Gastroesophageal sphincter (tissue), 4 donors: ENCODE data around the gene RBL2. TPM values are rescaled to one million over a fixed set of nuclear protein-coding genes. Genes with fewer than 3 reads are reported as not detected.
"Not testable (repeated sequence)": the region's sequence is repeated elsewhere in the genome, so short reads cannot be mapped to it uniquely, and the experiment has no call there.

Experiments
- ATAC-seq: fragments of 150-250 bp; one replicate; pipeline ENCODE4 v1.9.1; 2016; ENCODE audit warnings: mild to moderate bottlenecking, moderate library complexity
- H3K27ac ChIP-seq, 4 donors: fragments of 200-600 bp; sonication (generic) in 3 of 4; 1 replicate in 3 of 4; 2 replicates in 1 of 4; pipeline ENCODE4 v1.5.1; 2016 to 2019
- H3K27me3 ChIP-seq: fragments of 200-600 bp; sonication (generic); one replicate; pipeline ENCODE4 v1.5.1; 2019
- H3K36me3 ChIP-seq, 2 donors: fragments of 200-600 bp; sonication (generic); one replicate each; pipeline ENCODE4 v1.5.1; 2019; ENCODE audit warnings: control low read depth in 1 of 2
- H3K4me1 ChIP-seq, 3 donors: fragments of 200-600 bp; sonication (generic); 1 replicate in 2 of 3; 2 replicates in 1 of 3; pipeline ENCODE4 v1.5.1; 2016 to 2019; ENCODE audit warnings: control low read depth in 2 of 3
- H3K4me3 ChIP-seq, 2 donors: fragments of 200-600 bp; sonication (generic); one replicate each; pipeline ENCODE4 v1.5.1; 2019; ENCODE audit warnings: mild to moderate bottlenecking in 1 of 2, moderate library complexity in 1 of 2
- H3K9me3 ChIP-seq, 3 donors: fragments of 200-600 bp; sonication (generic); one replicate each; pipeline ENCODE4 v1.5.1; 2017 to 2019; ENCODE audit warnings: control low read depth in 2 of 3
- EP300 ChIP-seq: sonication (generic); formaldehyde crosslinking; IDR thresholded peaks from one replicate; pipeline ENCODE4 v1.6.1; 2017; ENCODE audit warnings: antibody characterized with exemption, mild to moderate bottlenecking
- POLR2A ChIP-seq, 2 donors: fragments of 450-650 bp; IDR thresholded peaks; one replicate each; pipeline ENCODE4 v1.6.1; 2017; ENCODE audit warnings: antibody characterized with exemption in 2 of 2, mild to moderate bottlenecking in 2 of 2, moderate library complexity in 1 of 2
- POLR2AphosphoS5 ChIP-seq: sonication (generic); formaldehyde crosslinking; IDR thresholded peaks from one replicate; pipeline ENCODE4 v1.6.1; 2017; ENCODE audit warnings: antibody characterized with exemption
- WGBS, 2 donors: methylation state at CpG; one replicate each; pipeline ENCODE4 v1.1.5; 2018; ENCODE audit warnings: low coverage in 1 of 2; 5-methylcytosine and 5-hydroxymethylcytosine counted together
- total RNA-seq, 4 donors: library from RNA; depleted of rRNA; stranded (reverse); fragments of >200 nt; gene quantifications; one replicate each; pipeline ENCODE4 v1.1.0, GENCODE V29; 2016
- TF ChIP-seq, protein P1 (sequence below), 4 experiments: fragments of 200-600 bp in 2 of 4; fragments of 450-650 bp in 2 of 4; sonication (generic) in 1 of 4; IDR thresholded peaks; one replicate each; pipeline ENCODE4 v1.5.1; 2017 to 2019; ENCODE audit warnings: antibody characterized with exemption in 4 of 4, mild to moderate bottlenecking in 2 of 4, moderate library complexity in 2 of 4

The RBL2 gene, protein sequence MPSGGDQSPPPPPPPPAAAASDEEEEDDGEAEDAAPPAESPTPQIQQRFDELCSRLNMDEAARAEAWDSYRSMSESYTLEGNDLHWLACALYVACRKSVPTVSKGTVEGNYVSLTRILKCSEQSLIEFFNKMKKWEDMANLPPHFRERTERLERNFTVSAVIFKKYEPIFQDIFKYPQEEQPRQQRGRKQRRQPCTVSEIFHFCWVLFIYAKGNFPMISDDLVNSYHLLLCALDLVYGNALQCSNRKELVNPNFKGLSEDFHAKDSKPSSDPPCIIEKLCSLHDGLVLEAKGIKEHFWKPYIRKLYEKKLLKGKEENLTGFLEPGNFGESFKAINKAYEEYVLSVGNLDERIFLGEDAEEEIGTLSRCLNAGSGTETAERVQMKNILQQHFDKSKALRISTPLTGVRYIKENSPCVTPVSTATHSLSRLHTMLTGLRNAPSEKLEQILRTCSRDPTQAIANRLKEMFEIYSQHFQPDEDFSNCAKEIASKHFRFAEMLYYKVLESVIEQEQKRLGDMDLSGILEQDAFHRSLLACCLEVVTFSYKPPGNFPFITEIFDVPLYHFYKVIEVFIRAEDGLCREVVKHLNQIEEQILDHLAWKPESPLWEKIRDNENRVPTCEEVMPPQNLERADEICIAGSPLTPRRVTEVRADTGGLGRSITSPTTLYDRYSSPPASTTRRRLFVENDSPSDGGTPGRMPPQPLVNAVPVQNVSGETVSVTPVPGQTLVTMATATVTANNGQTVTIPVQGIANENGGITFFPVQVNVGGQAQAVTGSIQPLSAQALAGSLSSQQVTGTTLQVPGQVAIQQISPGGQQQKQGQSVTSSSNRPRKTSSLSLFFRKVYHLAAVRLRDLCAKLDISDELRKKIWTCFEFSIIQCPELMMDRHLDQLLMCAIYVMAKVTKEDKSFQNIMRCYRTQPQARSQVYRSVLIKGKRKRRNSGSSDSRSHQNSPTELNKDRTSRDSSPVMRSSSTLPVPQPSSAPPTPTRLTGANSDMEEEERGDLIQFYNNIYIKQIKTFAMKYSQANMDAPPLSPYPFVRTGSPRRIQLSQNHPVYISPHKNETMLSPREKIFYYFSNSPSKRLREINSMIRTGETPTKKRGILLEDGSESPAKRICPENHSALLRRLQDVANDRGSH
- 100 to 1,000 TPM in 2 of 4 donors, 10 to 100 TPM in 2; 74.5 to 108 (median 98.7) TPM for total RNA-seq

- Histone ChIP-seq H3K4me1 (peaks cover 0 to 28% (median 0%) of the 10 kb centered on the region in 3 donors), H3K4me3 (peak within 1 kb of the TSS; percentile 78 to 92), H3K9me3 (peaks cover 0 to 3% (median 0%) of the 10 kb centered on the region in 3 donors), H3K36me3 (peaks cover 0 to 1% of the 10 kb centered on the region in 2 donors), H3K27me3 (peaks cover 4% of the 10 kb centered on the region), H3K27ac (peak within 1 kb of the TSS; percentile 88 to 98 (median 95))
- peak; percentile 89 for ATAC-seq
- WGBS, 2 donors: no CpG with 5 or more reads among the region's 89 CpGs
- TF ChIP-seq EP300 (no peak), POLR2A (IDR thresholded peaks at IDR 0.05) (peak; percentile 48 to 49), POLR2AphosphoS5 (peak; percentile 87)
- TF ChIP-seq, protein P1, sequence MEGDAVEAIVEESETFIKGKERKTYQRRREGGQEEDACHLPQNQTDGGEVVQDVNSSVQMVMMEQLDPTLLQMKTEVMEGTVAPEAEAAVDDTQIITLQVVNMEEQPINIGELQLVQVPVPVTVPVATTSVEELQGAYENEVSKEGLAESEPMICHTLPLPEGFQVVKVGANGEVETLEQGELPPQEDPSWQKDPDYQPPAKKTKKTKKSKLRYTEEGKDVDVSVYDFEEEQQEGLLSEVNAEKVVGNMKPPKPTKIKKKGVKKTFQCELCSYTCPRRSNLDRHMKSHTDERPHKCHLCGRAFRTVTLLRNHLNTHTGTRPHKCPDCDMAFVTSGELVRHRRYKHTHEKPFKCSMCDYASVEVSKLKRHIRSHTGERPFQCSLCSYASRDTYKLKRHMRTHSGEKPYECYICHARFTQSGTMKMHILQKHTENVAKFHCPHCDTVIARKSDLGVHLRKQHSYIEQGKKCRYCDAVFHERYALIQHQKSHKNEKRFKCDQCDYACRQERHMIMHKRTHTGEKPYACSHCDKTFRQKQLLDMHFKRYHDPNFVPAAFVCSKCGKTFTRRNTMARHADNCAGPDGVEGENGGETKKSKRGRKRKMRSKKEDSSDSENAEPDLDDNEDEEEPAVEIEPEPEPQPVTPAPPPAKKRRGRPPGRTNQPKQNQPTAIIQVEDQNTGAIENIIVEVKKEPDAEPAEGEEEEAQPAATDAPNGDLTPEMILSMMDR (IDR thresholded peaks at IDR 0.05): peak in 1 of 4 experiments; percentile 2
Observed at GRCh38 chr16:53434377-53435065, at the start of gene RBL2. Gene RBL2, plus strand, starts transcription at chr16:53434471. Its CDS starts 86 bp downstream, at chr16:53434557.

DNA sequence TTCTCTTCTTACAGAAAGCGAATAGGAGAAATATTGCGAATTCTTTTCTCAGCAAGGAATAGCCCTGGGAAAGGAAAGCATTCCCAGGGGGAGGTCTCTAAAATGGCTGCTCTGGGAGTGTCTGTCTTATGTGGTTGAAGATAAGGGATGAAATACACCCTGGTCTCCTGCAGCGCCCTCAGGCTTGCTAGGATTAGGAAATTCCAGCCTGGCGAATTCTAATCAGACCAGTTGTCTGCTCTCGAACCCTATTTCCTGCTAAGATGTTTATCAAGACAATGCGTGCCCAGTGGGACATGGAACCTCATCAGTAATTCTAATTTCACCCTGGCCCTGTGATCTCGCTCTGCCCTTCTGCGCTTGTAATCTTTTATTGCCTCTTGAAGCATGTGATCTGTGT is 49.7 kb upstream of the RBL2 start:
- not testable (repeated sequence) for H3K27ac ChIP-seq, ATAC-seq, H3K4me1 ChIP-seq, H3K36me3 ChIP-seq, H3K4me3 ChIP-seq, H3K9me3 ChIP-seq
- H3K27me3 ChIP-seq: peaks cover 12% of the 10 kb centered on the region
- WGBS, 2 donors: 81 to 82% methylated on average over 7 to 8 of the region's 8 CpGs

DNA sequence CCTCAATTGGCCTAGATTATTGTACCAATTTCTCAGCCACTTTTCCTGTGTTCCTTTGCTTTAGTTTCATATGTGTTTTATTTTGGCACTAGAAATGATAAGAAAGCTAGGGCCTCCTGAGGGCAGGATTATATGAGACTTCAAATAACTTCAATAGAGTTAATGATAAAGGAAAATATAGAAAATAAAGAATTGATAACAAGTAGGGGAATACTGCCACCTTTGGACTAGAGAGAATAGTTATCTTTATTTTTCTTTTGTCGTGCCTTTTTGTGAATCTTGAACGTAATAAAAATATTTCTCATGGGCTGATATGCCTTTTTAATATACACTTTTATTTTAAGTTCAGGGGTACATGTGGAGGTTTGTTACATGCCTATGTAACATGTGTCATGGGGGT is 29.3 kb upstream of the RBL2 start:
- ATAC-seq: no peak
- 24 to 31% methylated on average over 2 of the region's 2 CpGs for WGBS, 2 donors
- no peak overlapping the region for H3K27ac ChIP-seq
- H3K9me3 ChIP-seq: no peaks in the 10 kb centered on the region
- no peak overlapping the region for H3K4me3 ChIP-seq
- H3K27me3 ChIP-seq: no peaks in the 10 kb centered on the region
- H3K36me3 ChIP-seq: no peaks in the 10 kb centered on the region
- H3K4me1 ChIP-seq: no peaks in the 10 kb centered on the region
- TF ChIP-seq, protein P1 (IDR thresholded peaks at IDR 0.05): no peak
- TF ChIP-seq POLR2AphosphoS5 (no peak), POLR2A (IDR thresholded peaks at IDR 0.05) (no peak), EP300 (no peak)

- Histone ChIP-seq H3K4me1 (no peaks in the 10 kb centered on the region), H3K9me3 (no peaks in the 10 kb centered on the region), H3K27me3 (peaks cover 8% of the 10 kb centered on the region), H3K27ac (no peak overlapping the region), H3K36me3 (no peaks in the 10 kb centered on the region), H3K4me3 (no peak overlapping the region)
- TF ChIP-seq EP300 (no peak), POLR2AphosphoS5 (no peak), POLR2A (IDR thresholded peaks at IDR 0.05) (no peak)
- TF ChIP-seq, protein P1 (IDR thresholded peaks at IDR 0.05): no peak
- WGBS, 2 donors: 92% methylated on average over 2 of the region's 18 CpGs; no CpG with 5 or more reads in 1 of the 2 donors
- no peak for ATAC-seq
Observed at GRCh38 chr16:53412549-53412948, 21.7 kb upstream of the RBL2 start.
